GM18861 (cell line): ENCODE measurements around the gene DNASE1L1.

Experiments used
- ATAC-seq: cut with Tn5 transposase; IDR thresholded peaks from one replicate; pipeline ENCODE4 v1.9.1; 2021; ENCODE audit not compliant: unreplicated experiment

DNASE1L1 gene, protein sequence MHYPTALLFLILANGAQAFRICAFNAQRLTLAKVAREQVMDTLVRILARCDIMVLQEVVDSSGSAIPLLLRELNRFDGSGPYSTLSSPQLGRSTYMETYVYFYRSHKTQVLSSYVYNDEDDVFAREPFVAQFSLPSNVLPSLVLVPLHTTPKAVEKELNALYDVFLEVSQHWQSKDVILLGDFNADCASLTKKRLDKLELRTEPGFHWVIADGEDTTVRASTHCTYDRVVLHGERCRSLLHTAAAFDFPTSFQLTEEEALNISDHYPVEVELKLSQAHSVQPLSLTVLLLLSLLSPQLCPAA

DNA sequence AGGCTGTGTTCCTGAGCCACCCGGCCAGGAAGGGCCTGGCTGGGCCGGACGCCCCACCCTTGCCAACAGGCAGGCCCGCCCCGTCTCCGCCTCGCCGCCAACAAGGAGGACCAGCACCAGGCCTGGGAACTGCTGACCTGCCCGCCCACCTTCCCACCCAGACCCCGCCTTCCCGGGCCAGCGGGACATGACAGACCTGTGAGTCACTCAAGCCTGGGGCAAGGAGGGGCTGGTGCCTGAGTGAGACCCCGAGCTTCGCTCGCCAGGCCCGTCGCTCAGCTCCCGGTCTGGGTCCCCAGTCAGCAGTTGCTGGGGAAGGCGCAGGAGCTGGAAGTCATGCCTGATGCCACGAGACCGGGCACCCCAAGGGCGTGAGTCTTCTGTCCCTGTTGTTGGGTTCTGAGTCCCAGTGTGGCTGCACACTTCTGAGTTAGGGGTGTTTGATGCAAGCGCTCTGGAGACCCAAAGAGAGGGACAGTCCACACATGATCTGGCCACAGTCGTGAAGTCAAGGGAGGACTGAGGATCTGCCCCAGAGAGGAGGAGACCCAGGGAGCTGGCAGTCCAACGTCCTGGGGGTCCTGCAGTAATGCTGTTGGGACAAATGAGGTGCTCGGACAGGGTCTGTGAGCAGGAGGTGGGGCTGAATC, at the start of gene DNASE1L1:
TSS of gene DNASE1L1 (minus strand) at position 33 of the 650 bp plus-strand sequence. CDS start 3,686 bp downstream, outside the sequence.
- ATAC-seq, result peak; percentile 29

DNA sequence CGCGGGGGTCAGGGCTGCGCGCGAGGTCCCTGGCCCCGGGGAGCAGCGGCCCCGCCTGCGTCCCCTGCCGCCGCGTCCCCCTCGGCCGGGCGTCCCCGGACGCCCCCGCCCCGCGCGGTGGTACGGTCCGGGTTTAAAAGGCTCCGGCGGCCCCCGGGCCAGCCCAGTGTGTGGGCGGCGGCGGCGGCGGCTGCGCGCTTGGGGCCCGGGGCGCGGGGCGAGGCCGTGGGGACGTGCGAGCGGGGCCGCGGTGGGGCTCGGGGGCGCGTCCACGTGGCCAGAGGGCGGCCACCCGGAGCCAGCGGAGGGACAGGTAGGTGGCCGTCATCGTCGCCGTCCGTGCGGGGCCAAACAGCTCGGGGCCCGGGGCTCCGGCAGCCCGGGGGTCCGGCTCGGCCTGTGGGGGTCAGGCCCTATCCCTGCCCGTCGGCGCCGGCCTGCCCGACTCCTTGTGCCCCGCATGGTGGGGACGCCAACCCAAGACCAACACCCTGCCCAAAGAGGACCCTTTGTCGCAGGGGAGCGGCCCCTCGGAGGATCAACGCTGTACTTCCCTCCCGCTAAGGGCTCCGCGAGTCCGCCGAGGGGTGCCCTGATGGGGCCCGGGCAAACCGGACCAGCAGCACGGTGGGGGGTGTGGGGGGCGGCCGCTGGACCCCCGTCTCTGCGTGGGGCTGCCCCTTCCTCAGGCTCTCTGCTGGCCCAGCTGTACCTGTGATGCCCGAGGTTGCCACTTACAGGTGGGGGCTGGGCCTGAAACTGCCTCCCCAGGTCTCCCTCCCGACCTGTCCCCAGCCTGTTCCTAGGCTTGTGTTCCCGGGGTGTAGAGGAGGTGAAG, 49.3 kb upstream of the DNASE1L1 start, which contains the start of gene PLXNA3:
TSS of gene PLXNA3 (plus strand) at position 166 of the 838 bp plus-strand sequence. CDS start 1,903 bp downstream, outside the sequence.
- ATAC-seq, result peak; percentile 39

GRCh38 chrX:154457491-154458115, 48.5 kb upstream of the DNASE1L1 start:
- peak; percentile 33 for ATAC-seq

GRCh38 chrX:154452823-154453222, 43.8 kb upstream of the DNASE1L1 start:
- no peak for ATAC-seq

DNA sequence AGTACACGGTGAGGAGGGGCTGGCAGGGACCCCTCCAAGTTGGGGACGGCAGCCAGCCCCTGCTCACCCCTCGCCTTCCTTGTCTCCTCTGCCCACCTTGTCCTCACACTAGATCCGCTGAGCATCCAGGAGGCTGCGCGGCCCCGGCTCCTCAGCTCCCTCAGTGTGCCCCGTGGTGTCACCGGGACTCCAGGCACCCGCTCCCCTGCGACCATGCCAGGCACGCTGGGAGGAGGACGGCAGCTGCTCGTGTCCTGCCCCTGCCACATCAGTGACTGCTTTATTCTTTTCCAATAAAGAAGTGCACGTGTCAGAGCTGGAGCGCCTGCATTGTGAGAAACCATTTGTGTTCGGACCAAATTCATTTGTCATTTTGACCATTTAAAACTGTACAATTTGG, 41.3 kb upstream of the DNASE1L1 start:
- no peak for ATAC-seq

GRCh38 chrX:154449618-154450017, 40.6 kb upstream of the DNASE1L1 start:
- no peak for ATAC-seq

DNA sequence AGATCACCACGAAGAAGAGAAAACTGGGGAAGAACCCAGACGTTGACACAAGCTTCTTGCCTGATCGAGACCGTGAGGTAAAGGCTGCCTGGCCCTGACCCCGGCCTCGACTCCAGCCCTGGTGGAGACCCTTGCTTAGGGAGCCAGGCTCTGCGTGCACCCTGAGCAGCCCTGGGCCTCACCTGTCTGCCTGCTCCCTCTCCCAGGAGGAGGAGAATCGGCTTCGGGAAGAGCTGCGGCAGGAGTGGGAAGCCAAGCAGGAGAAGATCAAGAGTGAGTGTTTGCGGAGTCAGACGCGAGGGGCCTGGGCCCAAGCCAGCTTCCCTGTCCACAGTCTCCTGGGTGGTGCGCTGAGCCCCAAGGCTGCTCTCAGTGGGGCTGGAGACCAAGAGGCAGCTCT, 39.4 kb upstream of the DNASE1L1 start:
- ATAC-seq, result no peak

GRCh38 chrX:154446430-154446829, 37.4 kb upstream of the DNASE1L1 start:
- no peak for ATAC-seq

- ATAC-seq, result no peak
Observed at GRCh38 chrX:154445776-154446175, 36.7 kb upstream of the DNASE1L1 start.

DNA sequence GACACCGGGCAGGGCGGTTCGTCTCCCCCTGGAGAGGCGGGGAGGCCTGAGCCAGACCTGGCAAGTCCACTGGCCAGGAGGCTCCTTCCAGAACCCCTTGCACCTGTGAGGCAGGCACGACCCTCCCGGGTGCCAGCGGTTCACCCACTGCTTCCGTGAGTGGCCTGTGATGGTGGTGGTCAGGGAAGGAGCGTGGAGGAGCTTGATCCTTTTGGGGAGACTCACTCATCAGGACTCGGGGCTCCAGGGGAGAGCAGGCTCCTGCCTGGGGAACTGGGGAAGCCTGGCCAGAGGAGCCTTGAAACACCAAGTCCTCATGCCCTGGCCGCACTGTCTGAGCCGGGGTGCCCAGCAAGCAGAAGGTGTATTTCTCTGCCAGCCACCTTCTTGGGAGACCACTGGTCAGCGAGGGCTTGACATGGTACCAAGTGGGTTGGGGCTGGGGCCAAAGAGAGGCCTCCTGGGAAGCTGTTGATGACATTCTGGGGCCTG, 35.7 kb upstream of the DNASE1L1 start:
- no peak for ATAC-seq

- ATAC-seq, result peak; percentile 71
Observed at GRCh38 chrX:154443992-154444754, 35.1 kb upstream of the DNASE1L1 start, which contains the start of gene FAM50A. Gene FAM50A, plus strand, starts transcription at chrX:154444141. Its CDS starts 95 bp downstream, at chrX:154444236.

GRCh38 chrX:154443479-154443910, 34.4 kb upstream of the DNASE1L1 start:
- no peak for ATAC-seq

GRCh38 chrX:154441984-154442707, 33.1 kb upstream of the DNASE1L1 start:
- no peak for ATAC-seq

DNA sequence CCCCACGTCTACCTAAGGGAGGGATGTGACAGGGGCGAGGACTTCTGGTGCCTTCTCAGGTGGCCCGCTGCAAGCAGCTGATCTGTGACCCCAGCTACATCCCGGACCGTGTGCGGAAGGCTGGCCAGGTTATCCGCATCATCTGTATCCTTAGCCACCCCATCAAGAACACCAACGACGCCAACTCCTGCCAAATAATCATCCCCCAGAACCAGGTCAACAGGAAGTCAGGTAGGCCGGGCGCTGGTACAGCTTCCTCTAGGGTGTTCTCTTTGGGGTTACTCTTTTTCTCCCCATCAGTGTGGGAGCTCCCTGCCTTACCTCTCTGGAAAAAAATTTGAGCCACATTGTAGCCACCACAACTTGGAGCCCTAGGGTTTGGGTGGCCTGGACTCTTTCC, 32.5 kb upstream of the DNASE1L1 start:
- ATAC-seq, result no peak

- no peak for ATAC-seq
Observed at GRCh38 chrX:154440623-154441357, 31.7 kb upstream of the DNASE1L1 start.

- no peak for ATAC-seq
Observed at GRCh38 chrX:154439841-154440240, 30.8 kb upstream of the DNASE1L1 start.

DNA sequence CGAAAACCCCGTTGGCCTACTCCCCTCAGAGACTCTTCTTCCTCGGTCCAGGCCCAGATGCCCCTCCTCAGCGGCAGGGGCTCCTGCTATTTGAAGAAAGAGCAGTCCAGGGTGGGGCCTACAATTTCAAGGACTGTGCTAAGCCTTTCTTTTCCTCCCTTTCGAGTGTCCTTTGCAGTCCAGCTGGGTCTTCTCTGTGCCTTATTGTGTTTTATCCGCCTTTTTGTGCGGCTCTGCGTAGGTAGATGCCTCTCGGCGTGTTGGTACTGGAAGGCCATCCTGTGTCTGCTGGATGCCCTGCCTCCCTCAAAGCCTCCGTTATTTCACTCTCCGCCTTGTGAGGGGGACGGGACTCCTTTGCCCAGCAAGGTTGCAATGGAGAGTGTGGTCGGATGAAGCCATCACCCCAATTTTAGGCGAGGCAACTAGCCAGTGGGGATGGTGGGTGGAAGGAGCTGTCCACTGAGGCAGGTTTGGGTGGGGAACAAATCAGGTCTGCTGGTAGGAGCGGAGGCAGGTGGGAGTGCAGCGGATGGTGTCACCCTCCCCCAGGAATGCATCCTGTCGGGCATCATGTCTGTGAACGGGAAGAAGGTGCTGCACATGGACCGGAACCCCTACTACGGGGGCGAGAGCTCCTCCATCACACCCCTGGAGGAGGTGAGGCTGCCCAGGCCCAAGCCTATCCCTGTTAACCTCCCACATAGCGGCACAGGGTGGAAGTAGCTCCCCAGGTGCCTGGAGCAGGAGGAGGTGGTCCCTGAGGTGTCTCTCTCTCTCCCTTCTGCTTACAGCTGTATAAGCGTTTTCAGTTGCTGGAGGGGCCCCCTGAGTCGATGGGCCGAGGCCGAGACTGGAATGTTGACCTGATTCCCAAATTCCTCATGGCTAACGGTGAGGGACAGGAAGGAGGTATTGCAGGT, 29.2 kb upstream of the DNASE1L1 start:
- no peak for ATAC-seq
